Ascending aorta (tissue), 2 donors: ENCODE results near the gene STARD7. TPM values are rescaled to one million over a fixed set of nuclear protein-coding genes. Genes with fewer than 3 reads are reported as not detected.

Experiments used
- DNase-seq, 2 donors: peaks; one replicate each; pipeline ENCODE4 v3.0.0-alpha.2; 2019; ENCODE audit warnings: low spot score in 2 of 2
- H3K27ac ChIP-seq, 2 donors: fragments of 200-600 bp; sonication (generic); one replicate each; pipeline ENCODE4 v1.5.1; 2016 to 2017; ENCODE audit warnings: mild to moderate bottlenecking in 1 of 2
- H3K27me3 ChIP-seq: fragments of 200-600 bp; sonication (generic); one replicate; pipeline ENCODE4 v1.5.1; 2017
- H3K36me3 ChIP-seq, 2 donors: fragments of 200-600 bp; sonication (generic); one replicate each; pipeline ENCODE4 v1.5.1; 2016
- H3K4me1 ChIP-seq, 2 donors: fragments of 200-600 bp; sonication (generic); one replicate each; pipeline ENCODE4 v1.5.1; 2016 to 2017; ENCODE audit warnings: mild to moderate bottlenecking in 1 of 2
- H3K4me3 ChIP-seq, 2 donors: fragments of 200-600 bp; sonication (generic); one replicate each; pipeline ENCODE4 v1.5.1; 2016 to 2017; ENCODE audit warnings: mild to moderate bottlenecking in 1 of 2
- H3K9me3 ChIP-seq, 2 donors: fragments of 200-600 bp; sonication (generic); one replicate each; pipeline ENCODE4 v1.5.1; 2016
- CTCF ChIP-seq, 3 experiments: fragments of 200-600 bp in 2 of 3; fragments of 450-650 bp in 1 of 3; sonication (generic) in 2 of 3; IDR thresholded peaks; one replicate each; pipeline ENCODE4 v1.5.1; 2016 to 2019; ENCODE audit warnings: antibody characterized with exemption in 3 of 3, mild to moderate bottlenecking in 1 of 3, moderate library complexity in 1 of 3
- intact Hi-C: fragments of 100-400 bp; cut with DNase I; formaldehyde crosslinking; loops from one replicate; pipeline ENCODE4 v1.15.1; 2023
- total RNA-seq: library from RNA; depleted of rRNA; stranded (reverse); fragments of >200 nt; gene quantifications from one replicate; pipeline ENCODE4 v1.1.0, GENCODE V29; 2016

STARD7 gene
- total RNA-seq, 1 donor from 2014 or later, result 85.6 TPM

DNA sequence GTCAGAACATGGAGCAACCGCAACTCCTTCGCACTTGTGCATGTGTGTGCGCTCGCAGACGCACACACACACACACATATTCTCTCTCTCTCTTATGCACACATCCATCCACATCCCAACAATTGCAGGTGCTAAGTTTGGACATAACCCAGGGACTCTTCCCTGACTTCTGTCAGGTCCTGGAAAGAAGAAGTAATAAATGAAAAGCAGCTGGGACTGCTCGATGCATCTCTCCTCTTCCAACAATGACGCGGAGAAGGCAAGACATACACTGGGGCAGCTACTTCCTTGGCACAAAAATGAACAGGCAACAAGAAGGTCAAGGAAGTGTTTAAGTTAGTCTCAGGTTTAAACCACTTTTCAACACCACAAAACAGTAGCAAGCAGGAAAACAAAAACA lies 23.6 kb downstream of the STARD7 start:
- Histone ChIP-seq H3K27me3 (no peaks in the 10 kb centered on the region), H3K36me3 (peaks cover 42 to 60% of the 10 kb centered on the region in 2 donors), H3K27ac (no peak overlapping the region), H3K4me3 (no peak overlapping the region), H3K9me3 (no peaks in the 10 kb centered on the region), H3K4me1 (no peaks in the 10 kb centered on the region)
- TF ChIP-seq CTCF (IDR thresholded peaks at IDR 0.05), result no peak
- intact Hi-C loops, result no loop called here
- DNase-seq, result no peak

DNA sequence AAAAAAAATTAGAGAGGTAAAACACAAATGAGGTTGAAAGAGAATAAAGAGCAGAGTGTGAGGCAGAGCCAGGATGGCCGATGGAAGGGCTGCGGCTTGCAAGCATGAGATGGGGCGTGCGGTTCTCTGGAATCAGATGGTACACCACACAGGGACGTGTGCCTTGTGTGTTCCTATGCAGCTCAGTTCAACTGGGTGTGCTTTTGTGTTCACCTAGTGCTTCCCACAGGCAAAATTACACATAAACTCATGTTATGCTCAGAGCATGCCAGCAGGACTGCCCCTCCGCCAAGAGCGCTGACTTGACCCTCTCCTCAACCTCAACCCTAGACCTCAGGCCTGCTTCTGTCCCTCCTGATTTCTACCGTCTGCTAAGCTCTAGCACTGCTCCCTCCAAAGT lies 24.4 kb downstream of the STARD7 start:
- Histone ChIP-seq H3K4me3 (no peak overlapping the region), H3K27ac (no peak overlapping the region), H3K27me3 (no peaks in the 10 kb centered on the region), H3K36me3 (peaks cover 42 to 54% of the 10 kb centered on the region in 2 donors), H3K9me3 (no peaks in the 10 kb centered on the region), H3K4me1 (no peaks in the 10 kb centered on the region)
- no peak for TF ChIP-seq CTCF (IDR thresholded peaks at IDR 0.05)
- no peak for DNase-seq
- intact Hi-C loops, result no loop called here

DNA sequence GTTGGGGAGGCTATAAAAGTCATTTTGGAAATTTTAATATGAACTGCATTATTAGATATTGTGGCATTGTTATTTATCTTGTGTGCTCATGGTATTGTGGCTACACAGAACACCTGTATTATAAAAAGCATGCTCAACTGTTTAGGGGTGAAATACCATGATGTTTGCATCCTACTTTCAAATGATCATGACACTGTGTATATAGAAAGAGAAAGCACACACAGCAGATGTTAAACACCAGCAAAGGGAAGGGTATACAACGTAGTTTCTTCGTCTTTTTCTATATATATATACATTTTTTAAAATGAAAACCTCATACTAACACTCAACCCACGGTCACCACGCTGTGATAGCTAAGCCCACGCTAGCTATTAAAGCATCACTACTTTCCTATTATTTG lies 27.1 kb downstream of the STARD7 start:
- DNase-seq, result no peak
- no peaks in the 10 kb centered on the region for H3K4me1 ChIP-seq
- H3K36me3 ChIP-seq, result peaks cover 22 to 30% of the 10 kb centered on the region in 2 donors
- H3K9me3 ChIP-seq, result no peaks in the 10 kb centered on the region
- intact Hi-C loops, result no loop called here
- no peak overlapping the region for H3K27ac ChIP-seq
- no peak overlapping the region for H3K4me3 ChIP-seq
- no peak for TF ChIP-seq CTCF (IDR thresholded peaks at IDR 0.05)
- no peaks in the 10 kb centered on the region for H3K27me3 ChIP-seq

DNA sequence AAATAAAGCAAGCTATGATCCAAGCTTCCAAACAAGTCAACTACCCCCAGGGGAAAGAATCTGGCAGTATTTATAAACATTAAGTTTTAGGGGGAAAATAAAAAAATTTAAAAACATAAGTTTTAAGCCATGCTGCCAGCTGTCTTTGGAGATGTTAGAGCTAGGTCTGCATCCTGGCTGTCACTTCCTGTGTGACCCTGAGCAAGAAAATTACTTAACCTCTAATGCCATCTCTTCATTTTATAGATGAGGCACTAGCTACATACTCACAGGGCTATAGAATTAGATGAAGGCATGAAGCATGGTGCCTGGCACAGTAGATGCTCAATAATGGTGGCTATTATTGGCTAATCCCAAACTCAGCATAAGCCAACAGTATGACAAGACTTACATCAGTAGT lies 28.1 kb downstream of the STARD7 start:
- no peak for TF ChIP-seq CTCF (IDR thresholded peaks at IDR 0.05)
- intact Hi-C loops, result no loop called here
- no peaks in the 10 kb centered on the region for H3K4me1 ChIP-seq
- no peaks in the 10 kb centered on the region for H3K27me3 ChIP-seq
- no peaks in the 10 kb centered on the region for H3K9me3 ChIP-seq
- H3K4me3 ChIP-seq, result no peak overlapping the region
- no peak for DNase-seq
- H3K36me3 ChIP-seq, result peaks cover 15 to 20% of the 10 kb centered on the region in 2 donors
- no peak overlapping the region for H3K27ac ChIP-seq

GRCh38 chr2:96180002-96180401 lies 28.6 kb downstream of the STARD7 start:
- no peak for DNase-seq
- no peak overlapping the region for H3K27ac ChIP-seq
- no peak overlapping the region for H3K4me3 ChIP-seq
- no peaks in the 10 kb centered on the region for H3K27me3 ChIP-seq
- no peaks in the 10 kb centered on the region for H3K4me1 ChIP-seq
- no peak for TF ChIP-seq CTCF (IDR thresholded peaks at IDR 0.05)
- no peaks in the 10 kb centered on the region for H3K9me3 ChIP-seq
- intact Hi-C loops, result no loop called here
- H3K36me3 ChIP-seq, result peaks cover 11 to 15% of the 10 kb centered on the region in 2 donors

DNA sequence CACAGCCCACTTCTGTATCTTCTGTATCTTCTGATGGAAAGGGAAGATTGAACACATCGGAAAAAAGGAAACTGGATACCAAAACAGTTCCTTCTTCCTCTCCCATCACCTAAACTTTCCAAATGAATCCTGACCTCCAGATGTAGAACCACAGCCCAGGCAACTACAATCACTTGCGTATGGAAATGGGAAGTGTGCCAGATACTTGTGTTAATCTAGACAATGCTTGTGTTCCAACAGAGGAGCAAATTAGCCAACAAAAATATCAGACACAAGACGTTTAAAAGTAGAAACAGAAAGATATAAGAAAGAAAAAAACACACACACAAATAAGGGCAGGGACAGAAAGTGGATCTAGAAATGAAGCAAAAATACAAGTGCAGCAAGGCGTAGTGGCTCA lies 32.0 kb downstream of the STARD7 start:
- no peaks in the 10 kb centered on the region for H3K36me3 ChIP-seq
- no peak overlapping the region for H3K27ac ChIP-seq
- DNase-seq, result no peak
- TF ChIP-seq CTCF (IDR thresholded peaks at IDR 0.05), result no peak
- no peak overlapping the region for H3K4me3 ChIP-seq
- H3K9me3 ChIP-seq, result no peaks in the 10 kb centered on the region
- no peaks in the 10 kb centered on the region for H3K27me3 ChIP-seq
- H3K4me1 ChIP-seq, result no peaks in the 10 kb centered on the region
- intact Hi-C loops, result loop anchor here (10.0 kb wide), 2 partner anchors 62 to 152 kb away; partner anchors contain the start of gene ADRA2B
